Measurements from ENCODE around the gene WAPL.

Gene WAPL

GRCh38 chr10:86450806-86451603, 70.6 kb downstream of the WAPL start:
- no peak for DNase-seq

GRCh38 chr10:86449926-86450558, 71.5 kb downstream of the WAPL start:
- no peak for DNase-seq

DNA sequence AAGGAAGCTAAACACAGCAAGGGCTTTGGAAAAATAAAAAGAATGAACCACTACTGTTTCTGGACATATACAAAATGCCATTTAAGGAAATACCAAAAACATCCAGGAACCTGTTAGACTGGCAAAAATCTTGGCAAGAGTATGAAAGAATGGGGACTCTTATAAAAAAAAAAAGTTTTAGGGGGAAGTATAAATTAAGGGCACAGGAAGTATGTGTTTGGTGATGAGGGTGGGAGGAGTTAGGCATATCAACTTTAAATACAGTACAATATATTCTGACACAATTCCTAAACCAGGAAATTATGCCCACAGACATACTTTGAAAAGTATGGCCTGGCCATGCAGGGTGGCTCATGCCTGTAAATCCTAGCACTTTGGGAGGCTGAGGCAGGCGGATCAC, 74.2 kb downstream of the WAPL start:
- no peak for DNase-seq

DNA sequence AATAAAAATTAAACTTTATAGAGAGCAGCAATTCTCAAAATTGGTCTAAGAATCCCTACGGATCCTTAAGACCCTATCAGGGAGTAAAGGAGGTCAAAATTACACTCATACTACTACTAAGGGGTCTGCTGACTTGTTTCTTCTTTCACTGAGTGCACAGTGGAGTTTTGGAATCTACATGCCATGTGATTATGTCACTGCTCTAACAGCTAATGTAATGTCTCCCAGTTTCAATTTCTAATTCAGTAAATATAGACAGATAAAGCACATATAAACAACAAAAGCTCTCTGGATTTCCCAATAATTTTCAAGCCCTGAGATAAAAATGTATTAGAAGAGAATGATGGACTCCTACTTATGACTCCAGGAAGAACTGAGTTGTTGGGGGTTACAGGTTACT, 74.6 kb downstream of the WAPL start:
- DNase-seq, result no peak

DNA sequence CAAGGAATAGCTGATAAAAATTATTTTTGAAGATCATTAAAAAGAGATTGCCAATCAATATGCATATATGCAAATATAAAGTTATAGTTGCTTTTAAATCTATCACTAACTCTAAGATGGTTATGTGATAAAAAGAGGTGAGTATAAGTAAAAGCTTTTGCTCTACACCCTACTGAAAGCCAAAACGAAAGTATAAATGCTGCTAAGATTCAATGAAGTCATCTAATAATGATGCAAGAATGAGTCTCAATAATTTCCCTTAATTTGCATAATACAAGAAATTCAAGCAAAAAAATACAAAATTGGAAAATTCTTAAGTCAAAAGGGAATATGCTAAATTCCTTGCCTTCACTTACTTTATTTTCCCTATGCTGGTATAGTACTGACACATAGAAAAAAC, 75.2 kb downstream of the WAPL start:
- DNase-seq, result no peak

GRCh38 chr10:86443936-86444335, 77.7 kb downstream of the WAPL start:
- DNase-seq, result no peak

DNA sequence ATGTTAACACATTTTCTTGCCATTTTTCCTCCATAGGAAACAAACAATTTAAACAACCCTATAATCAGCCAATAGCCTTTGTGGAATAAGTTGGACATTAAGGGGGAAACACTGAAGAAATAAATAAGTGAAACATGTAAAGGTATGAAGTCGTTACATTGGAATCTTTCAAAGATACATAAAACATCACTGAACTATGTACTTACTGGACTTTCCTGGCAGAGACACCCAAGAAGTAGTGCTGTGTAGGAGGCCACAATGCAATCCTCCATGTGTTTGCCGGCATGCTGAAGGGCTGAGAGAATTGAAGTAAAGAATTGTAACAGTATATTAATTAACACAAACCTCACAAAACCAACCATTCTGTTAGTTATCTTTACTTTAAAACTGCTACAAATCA, 78.5 kb downstream of the WAPL start:
- no peak for DNase-seq

DNA sequence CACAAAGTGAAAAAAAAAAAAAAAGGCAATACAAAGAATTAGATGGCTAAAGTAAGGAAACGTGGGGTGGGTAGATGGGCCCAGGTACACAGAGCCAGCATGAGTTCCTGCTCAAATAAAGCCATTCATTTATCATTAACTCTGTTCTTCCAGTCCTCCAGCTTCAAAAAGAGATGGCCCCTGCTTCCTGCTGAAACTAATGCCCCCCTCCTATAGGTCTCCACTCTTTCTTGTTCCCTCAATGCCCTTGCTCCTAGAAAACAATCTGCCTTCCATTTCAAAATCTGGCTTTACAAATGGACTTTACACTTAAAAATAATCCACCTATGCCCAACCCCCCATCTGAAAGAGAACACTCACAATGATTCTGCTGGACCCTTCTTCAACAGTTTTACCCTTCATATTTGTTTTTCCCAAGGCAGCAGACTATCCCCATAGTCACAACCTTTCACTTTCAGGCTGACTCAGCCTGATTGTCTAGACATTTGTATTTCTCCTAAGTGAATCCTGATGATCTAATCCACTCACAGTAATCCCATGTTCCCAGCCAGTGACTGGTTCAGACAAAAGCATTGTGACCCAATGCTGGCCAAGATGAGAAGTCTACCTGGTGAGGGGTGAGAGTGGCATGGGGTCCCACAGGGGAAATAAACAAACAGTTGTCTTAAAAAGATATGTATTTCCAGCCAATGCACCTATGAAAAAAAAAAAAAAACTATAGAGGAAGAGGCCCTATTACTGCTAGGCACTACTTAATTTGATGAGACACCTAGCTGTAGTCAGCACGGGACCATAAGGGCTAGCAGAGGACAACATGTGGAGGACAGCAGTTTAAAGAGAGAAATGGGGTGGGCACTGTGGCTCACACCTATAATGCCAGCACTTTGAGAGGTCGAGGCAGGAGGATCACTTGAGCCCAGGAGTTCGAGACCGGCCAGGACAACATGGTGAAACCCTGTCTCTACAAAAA, 80.4 kb downstream of the WAPL start:
- DNase-seq, result no peak

GRCh38 chr10:86439544-86439943, 82.0 kb downstream of the WAPL start:
- no peak for DNase-seq

GRCh38 chr10:86438091-86438749, 83.4 kb downstream of the WAPL start:
- no peak for DNase-seq

GRCh38 chr10:86437447-86437846, 84.1 kb downstream of the WAPL start:
- no peak for DNase-seq

DNA sequence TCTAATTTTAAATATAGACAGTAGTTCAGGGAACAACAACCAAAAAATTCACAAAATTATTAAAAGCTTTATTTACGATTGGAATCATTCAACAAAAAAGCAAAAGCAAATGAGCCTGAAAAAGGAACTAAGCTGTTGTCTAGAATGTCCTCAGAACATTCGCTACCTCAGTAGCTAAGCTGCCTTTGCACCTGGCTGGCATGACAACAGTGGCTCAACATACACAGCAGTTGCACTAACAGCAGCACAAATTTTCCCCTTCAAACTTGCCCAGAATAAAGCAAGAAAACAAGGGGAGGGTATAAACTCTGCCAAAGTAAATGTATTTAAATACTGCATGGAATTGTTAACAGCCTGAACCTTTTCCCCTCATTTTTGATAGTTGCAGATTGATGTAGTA, 84.6 kb downstream of the WAPL start:
- DNase-seq, result no peak

DNA sequence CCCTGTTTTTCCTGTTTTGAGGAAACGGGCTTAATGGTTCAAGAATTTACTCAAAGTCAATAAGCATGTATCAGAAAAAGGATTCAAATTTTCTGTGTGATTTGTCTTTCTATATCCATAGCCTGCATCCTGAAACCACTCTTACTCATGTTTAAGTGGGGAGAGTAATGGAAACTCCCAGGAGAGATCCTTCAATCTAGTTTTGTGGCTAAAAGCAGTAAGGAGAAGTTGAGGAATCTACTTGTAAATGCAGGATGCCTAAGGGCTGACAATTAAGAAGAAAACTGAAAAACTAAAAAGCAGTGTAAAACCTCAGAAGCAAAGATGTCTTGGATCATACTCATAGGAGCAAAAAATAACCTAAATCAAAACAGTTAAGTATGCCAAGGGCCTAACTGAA, 86.9 kb downstream of the WAPL start:
- no peak for DNase-seq

GRCh38 chr10:86423739-86424138, 97.9 kb downstream of the WAPL start:
- DNase-seq, result no peak

- no peak for DNase-seq
Observed at GRCh38 chr10:86419101-86419500, 102.5 kb downstream of the WAPL start.

DNA sequence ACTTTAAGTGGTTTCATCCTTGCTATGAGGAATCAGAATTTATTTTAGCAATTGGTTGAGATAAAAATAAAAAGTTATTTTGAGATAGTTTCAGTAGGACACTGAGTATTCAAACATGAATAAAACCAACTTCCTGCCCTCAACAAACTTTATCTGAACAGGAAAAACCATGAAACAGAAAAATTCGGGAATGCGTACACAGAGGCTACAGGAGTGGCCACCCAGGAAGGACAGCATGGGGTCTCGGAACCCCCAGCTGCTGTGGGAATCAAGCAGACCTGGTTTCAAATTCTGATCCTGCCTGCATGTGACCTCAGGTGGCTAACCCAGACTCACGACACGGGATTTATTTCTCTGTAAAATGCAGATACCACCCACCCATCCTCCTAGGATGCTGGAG, 106.0 kb downstream of the WAPL start:
- no peak for DNase-seq

- no peak for DNase-seq
Observed at GRCh38 chr10:86415116-86415515, 106.5 kb downstream of the WAPL start.

DNA sequence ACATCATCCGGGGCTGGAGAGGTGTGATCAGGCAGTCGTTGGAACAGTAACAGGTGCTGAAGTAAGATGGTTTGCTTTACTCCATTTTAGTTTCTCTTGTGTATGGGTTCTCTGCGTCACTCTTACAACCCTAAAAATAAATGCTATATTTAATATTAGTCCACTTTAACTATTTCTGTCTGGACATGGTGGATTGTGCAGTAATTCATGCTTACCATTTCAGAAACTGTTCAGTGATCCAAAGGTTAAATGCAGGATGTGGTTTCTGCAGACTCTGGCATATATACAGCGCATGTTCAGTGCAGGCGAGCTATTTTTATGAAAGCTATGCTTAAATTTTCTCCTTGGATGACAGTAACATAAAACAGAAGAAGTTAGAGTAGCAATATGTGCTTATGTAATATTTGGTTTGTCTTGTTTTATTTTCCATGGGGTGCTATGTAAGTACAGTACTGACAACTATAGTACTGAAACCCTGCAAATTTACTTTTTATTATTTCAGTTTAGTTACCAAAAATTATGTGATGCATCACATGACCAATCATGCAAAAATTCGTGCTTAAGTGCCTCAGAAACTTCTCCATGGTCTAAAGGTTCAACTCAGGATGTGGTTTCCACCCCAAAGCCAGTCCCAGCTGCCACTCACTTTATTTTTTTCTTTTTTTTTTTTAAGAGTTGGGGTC, 108.4 kb downstream of the WAPL start:
- DNase-seq, result no peak

- no peak for DNase-seq
Observed at GRCh38 chr10:86411852-86412560, 109.6 kb downstream of the WAPL start.

DNA sequence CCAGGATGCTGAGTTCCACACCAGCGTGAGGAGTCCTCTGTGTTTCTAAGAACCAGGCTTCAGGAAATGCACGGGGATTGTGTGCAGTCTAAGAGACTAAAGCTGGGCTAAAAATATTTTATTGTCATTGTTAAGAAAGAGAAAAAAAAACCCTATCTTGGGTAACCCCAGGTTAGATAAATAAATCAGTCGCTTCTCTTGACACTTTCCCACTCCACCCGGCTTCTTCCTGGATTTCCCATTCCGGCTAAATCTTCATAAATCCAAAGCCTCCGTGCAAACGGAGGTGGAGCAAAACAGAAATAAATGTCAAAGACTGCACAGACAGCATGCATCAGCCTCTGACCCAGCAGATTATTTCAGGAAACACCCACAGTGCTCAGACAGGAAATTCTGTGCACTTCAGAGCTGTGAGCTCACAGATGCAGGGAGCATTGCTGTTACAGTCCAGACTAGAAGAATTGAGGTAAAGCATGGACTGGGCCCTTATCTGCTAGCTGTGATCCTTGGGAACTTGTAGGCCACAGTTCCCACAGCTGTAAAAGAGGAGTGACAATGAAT, 110.2 kb downstream of the WAPL start:
- DNase-seq, result peak; percentile 31

DNA sequence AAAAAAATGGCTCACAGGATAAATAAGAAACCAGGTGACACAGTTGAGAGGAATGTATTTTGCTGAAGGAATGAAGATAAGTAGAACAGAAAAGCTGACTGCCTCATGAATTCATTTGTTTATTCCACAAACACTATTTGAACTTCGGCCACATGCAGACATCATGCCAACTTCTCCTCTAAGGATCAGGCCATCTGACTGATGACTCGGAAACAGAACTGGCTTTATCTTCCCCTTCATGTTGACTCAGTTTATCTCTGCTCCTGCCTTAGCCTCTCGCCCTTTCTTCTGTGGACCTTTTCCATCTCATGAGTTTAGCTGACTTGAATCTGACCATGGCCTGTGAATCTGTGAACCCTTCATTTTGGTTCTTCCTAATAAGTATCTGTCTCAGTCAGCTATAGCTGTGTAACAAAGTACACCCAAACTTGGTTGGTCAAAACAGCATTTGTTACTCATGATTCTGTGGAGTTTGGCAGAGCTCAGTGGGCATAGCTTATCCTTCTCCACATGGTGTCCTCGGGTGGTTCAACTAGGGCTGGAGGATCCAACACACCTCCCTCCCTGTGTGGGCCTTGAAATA, 111.0 kb downstream of the WAPL start:
- no peak for DNase-seq
